IMR-90 (cell line): ENCODE measurements around the gene CLASP1. TPM values are rescaled to one million over a fixed set of nuclear protein-coding genes. Genes with fewer than 3 reads are reported as not detected.
A peak's percentile ranks its signal among the peaks of the same experiment; 100 is the strongest.

Experiments
- ATAC-seq: fragments of 200-7000 bp; cut with Tn5 transposase; 2 replicates; pipeline ENCODE4 v1.9.1; 2020; ENCODE audit warnings: low read depth, mild to moderate bottlenecking, moderate library complexity
- BruUV-seq: library from RNA; stranded (reverse); fragments of 400-500 nt; replicated peaks from 2 replicates; lab custom pipeline; 2021; lab: Mats Ljungman, UMichigan
- CTCF ChIA-PET: fragments of 300-600 bp; formaldehyde crosslinking; extraction: SDS; loops from one replicate; lab custom pipeline; 2021; ENCODE audit warnings: antibody characterized with exemption; lab: Yijun Ruan, JAX
- POLR2A ChIA-PET: fragments of 300-600 bp; sonication (Branson Sonifier 250); formaldehyde crosslinking; loops from one replicate; lab custom pipeline; 2022; ENCODE audit warnings: antibody characterized with exemption; ENCODE audit not compliant: unreplicated experiment; lab: Charles Lee
- DNase-seq: peaks from one replicate; pipeline ENCODE4 v3.0.0; 2013
- H2AFZ ChIP-seq: replicated peaks from 2 replicates; pipeline ENCODE3; 2013; ENCODE audit warnings: low read length, mild to moderate bottlenecking; ENCODE audit not compliant: poor library complexity
- H2AK5ac ChIP-seq: 2 replicates; pipeline ENCODE4 v1.6.1; 2013; ENCODE audit warnings: low read depth, low read length, inconsistent platforms
- H2AK9ac ChIP-seq: replicated peaks from 2 replicates; pipeline ENCODE3; 2013; ENCODE audit warnings: mild to moderate bottlenecking, low read depth, low read length, moderate library complexity; ENCODE audit not compliant: poor library complexity
- H2BK120ac ChIP-seq: 2 replicates; pipeline ENCODE4 v1.6.1; 2013; ENCODE audit warnings: low read depth, low read length, inconsistent platforms
- H2BK15ac ChIP-seq: 3 replicates; pipeline ENCODE4 v1.6.1; 2013; ENCODE audit warnings: low read depth, low read length, inconsistent platforms
- H2BK20ac ChIP-seq: 2 replicates; pipeline ENCODE4 v1.6.1; 2013; ENCODE audit warnings: low read depth, mild to moderate bottlenecking, inconsistent platforms, low read length, moderate library complexity
- H2BK5ac ChIP-seq: 2 replicates; pipeline ENCODE4 v1.6.1; 2013; ENCODE audit warnings: mild to moderate bottlenecking, low read depth, low read length, inconsistent platforms; ENCODE audit not compliant: poor library complexity, severe bottlenecking
- H3K14ac ChIP-seq: replicated peaks from 2 replicates; pipeline ENCODE4 v1.6.1; 2013; ENCODE audit warnings: low read depth, low read length, inconsistent platforms
- H3K18ac ChIP-seq: 2 replicates; pipeline ENCODE4 v1.6.1; 2013; ENCODE audit warnings: low read depth, low read length, control low read depth
- H3K23ac ChIP-seq: 2 replicates; pipeline ENCODE4 v1.6.1; 2013; ENCODE audit warnings: low read depth, low read length, inconsistent platforms
- H3K27ac ChIP-seq: 2 replicates; pipeline ENCODE4 v1.5.1; 2013; ENCODE audit warnings: mild to moderate bottlenecking, control low read depth, low read length; ENCODE audit not compliant: insufficient read depth
- H3K27me3 ChIP-seq: 2 replicates; pipeline ENCODE4 v1.6.1; 2013; ENCODE audit warnings: low read length; ENCODE audit not compliant: control insufficient read depth, insufficient read depth
- H3K36me3 ChIP-seq: 2 replicates; pipeline ENCODE4 v1.6.1; 2013; ENCODE audit warnings: low read length, mixed read lengths; ENCODE audit not compliant: control insufficient read depth, insufficient read depth
- H3K4ac ChIP-seq: 2 replicates; pipeline ENCODE4 v1.6.1; 2013; ENCODE audit warnings: low read depth, low read length, inconsistent platforms
- H3K4me1 ChIP-seq: 2 replicates; pipeline ENCODE4 v1.6.1; 2013; ENCODE audit warnings: low read length, mixed read lengths; ENCODE audit not compliant: control insufficient read depth, insufficient read depth
- H3K4me2 ChIP-seq: 2 replicates; pipeline ENCODE4 v1.6.1; 2013; ENCODE audit warnings: low read depth, mild to moderate bottlenecking, control low read depth, low read length, moderate library complexity
- H3K4me3 ChIP-seq: 2 replicates; pipeline ENCODE4 v1.5.1; 2013; ENCODE audit warnings: low read depth, mild to moderate bottlenecking, control low read depth, low read length, moderate library complexity; ENCODE audit not compliant: insufficient read depth
- H3K56ac ChIP-seq: 2 replicates; pipeline ENCODE4 v1.6.1; 2013; ENCODE audit warnings: low read length, inconsistent platforms; ENCODE audit not compliant: insufficient read depth; ENCODE audit errors: extremely low read depth
- H3K79me1 ChIP-seq, 2 experiments: 2 replicates each; pipeline ENCODE4 v1.6.1; 2013; ENCODE audit warnings: low read length in 2 of 2, inconsistent platforms in 1 of 2, low read depth in 1 of 2
- H3K9ac ChIP-seq: 2 replicates; pipeline ENCODE4 v1.6.1; 2013; ENCODE audit warnings: low read depth, low read length, control low read depth
- H3K9me1 ChIP-seq: 2 replicates; pipeline ENCODE4 v1.6.1; 2013; ENCODE audit warnings: low read length, inconsistent platforms; ENCODE audit not compliant: insufficient read depth
- H3K9me3 ChIP-seq: 2 replicates; pipeline ENCODE4 v1.6.1; 2013; ENCODE audit warnings: low read length; ENCODE audit not compliant: control insufficient read depth, insufficient read depth
- H4K20me1 ChIP-seq: 2 replicates; pipeline ENCODE4 v1.6.1; 2013; ENCODE audit warnings: low read length, inconsistent platforms; ENCODE audit not compliant: insufficient read depth
- H4K5ac ChIP-seq: 2 replicates; pipeline ENCODE4 v1.6.1; 2013; ENCODE audit warnings: mild to moderate bottlenecking, low read depth, low read length, control low read depth
- H4K8ac ChIP-seq, 2 experiments: 2 replicates each; pipeline ENCODE4 v1.6.1; 2013; ENCODE audit warnings: low read depth in 2 of 2, low read length in 2 of 2, control low read depth in 1 of 2, inconsistent platforms in 1 of 2
- H4K91ac ChIP-seq: 2 replicates; pipeline ENCODE4 v1.6.1; 2013; ENCODE audit warnings: low read depth, low read length, inconsistent platforms; ENCODE audit not compliant: insufficient read depth
- BHLHE40 ChIP-seq: fragments of 150-350 bp; IDR thresholded peaks from 2 replicates; pipeline ENCODE4 v1.6.1; 2016; ENCODE audit warnings: mild to moderate bottlenecking, low read depth, low read length
- CEBPB ChIP-seq: IDR thresholded peaks from 2 replicates; pipeline ENCODE4 v1.6.1; 2012; ENCODE audit warnings: low read depth, low read length, improper control_type of control experiment
- CHD1 ChIP-seq: IDR thresholded peaks from 2 replicates; pipeline ENCODE4 v1.6.1; 2012; ENCODE audit warnings: low read depth, low read length, improper control_type of control experiment
- CTCF ChIP-seq: conservative IDR thresholded peaks from 2 replicates; pipeline ENCODE4 v1.5.1; 2012; ENCODE audit warnings: mild to moderate bottlenecking, low read depth, low read length, improper control_type of control experiment
- FOS ChIP-seq: fragments of 150-350 bp; IDR thresholded peaks from 2 replicates; pipeline ENCODE4 v1.6.1; 2016; ENCODE audit warnings: low read depth, low read length
- MAFK ChIP-seq: IDR thresholded peaks from 2 replicates; pipeline ENCODE4 v1.6.1; 2012; ENCODE audit warnings: low read depth, low read length, improper control_type of control experiment
- MAZ ChIP-seq: IDR thresholded peaks from 2 replicates; pipeline ENCODE4 v1.6.1; 2012; ENCODE audit warnings: low read depth, mild to moderate bottlenecking, low read length, improper control_type of control experiment, moderate library complexity, borderline replicate concordance
- RAD21 ChIP-seq: IDR thresholded peaks from 2 replicates; pipeline ENCODE4 v1.6.1; 2012; ENCODE audit warnings: low read length, improper control_type of control experiment
- RCOR1 ChIP-seq: IDR thresholded peaks from 2 replicates; pipeline ENCODE4 v1.6.1; 2012; ENCODE audit warnings: mild to moderate bottlenecking, low read length, improper control_type of control experiment; ENCODE audit not compliant: insufficient replicate concordance
- RFX5 ChIP-seq: IDR thresholded peaks from 2 replicates; pipeline ENCODE4 v1.8.0; 2012; ENCODE audit warnings: low read depth, mild to moderate bottlenecking, low read length, moderate library complexity
- SMC3 ChIP-seq: fragments of 150-350 bp; IDR thresholded peaks from 2 replicates; pipeline ENCODE4 v1.6.1; 2016; ENCODE audit warnings: low read depth, mild to moderate bottlenecking, antibody characterized with exemption, low read length, moderate library complexity
- USF2 ChIP-seq: fragments of 150-350 bp; IDR thresholded peaks from 2 replicates; pipeline ENCODE4 v1.6.1; 2017; ENCODE audit warnings: mild to moderate bottlenecking, antibody characterized with exemption, low read length, low read depth
- WGBS, 2 experiments: methylation state at CpG; one replicate each; pipeline versions ENCODE4 v1.1.5 to v1.1.7; 2013; ENCODE audit warnings: missing lambda C conversion rate in 2 of 2; ENCODE audit not compliant: insufficient read length in 1 of 2; ENCODE audit errors: extremely low coverage in 2 of 2; 5-methylcytosine and 5-hydroxymethylcytosine counted together
- dilution Hi-C: fragments of 300-500 bp; cut with HindIII; formaldehyde crosslinking; loops from one replicate; pipeline ENCODE4 v1.14.3; 2018; ENCODE audit warnings: low sequenced_read_pairs; ENCODE audit not compliant: unreplicated experiment
- in situ Hi-C: fragments of 300-500 bp; cut with MboI; formaldehyde crosslinking; loops from 3 replicates; pipeline ENCODE4 v1.14.3; 2019; ENCODE audit warnings: low sequenced_read_pairs, inconsistent platforms, mixed read lengths
- intact Hi-C: fragments of 100-400 bp; cut with micrococcal nuclease; formaldehyde crosslinking; loops from 2 replicates; pipeline ENCODE4 v1.10.0; 2022
- polyA plus RNA-seq, 3 experiments: library from polyadenylated mRNA; depleted of rRNA; stranded (reverse); fragments of >200 nt; gene quantifications; 2 replicates each; pipeline ENCODE4 v1.2.3, GENCODE V29; 2012; ENCODE audit warnings: low replicate concordance in 1 of 3
- total RNA-seq: library from RNA; depleted of rRNA; stranded (reverse); fragments of >200 nt; gene quantifications from 2 replicates; pipeline ENCODE4 v1.2.3, GENCODE V29; 2012
- TF ChIP-seq, protein P1 (sequence below): fragments of 150-350 bp; IDR thresholded peaks from 2 replicates; pipeline ENCODE4 v1.6.1; 2016; ENCODE audit warnings: low read depth, mild to moderate bottlenecking, low read length, moderate library complexity, borderline replicate concordance

Gene CLASP1
- total and polyA plus RNA-seq, 2 of the 4 experiments (the other 2 are of a cell fraction) = 12.3 to 33.7 TPM

GRCh38 chr2:121388371-121388770 is 260.9 kb downstream of the CLASP1 start:
- no peak overlapping the region for H3K4ac ChIP-seq
- ChIA-PET POLR2A (no interaction called here), CTCF (interaction anchor here (1.2 kb wide), 1 partner anchor 14 kb away, joined by 3 read pairs; no protein-coding TSS in a partner anchor)
- ATAC-seq = no peak
- H2AK5ac ChIP-seq = no peak overlapping the region
- no peak overlapping the region for H3K56ac ChIP-seq
- no peak for TF ChIP-seq FOS
- TF ChIP-seq USF2 = no peak
- TF ChIP-seq SMC3 = no peak
- no peak for TF ChIP-seq CEBPB
- TF ChIP-seq MAZ = no peak
- TF ChIP-seq RCOR1 = no peak
- no peak for TF ChIP-seq RAD21
- no peak for TF ChIP-seq MAFK
- TF ChIP-seq BHLHE40 = no peak
- TF ChIP-seq RFX5 = no peak
- no peak for TF ChIP-seq CHD1
- no peak for TF ChIP-seq CTCF
- TF ChIP-seq, protein P1, sequence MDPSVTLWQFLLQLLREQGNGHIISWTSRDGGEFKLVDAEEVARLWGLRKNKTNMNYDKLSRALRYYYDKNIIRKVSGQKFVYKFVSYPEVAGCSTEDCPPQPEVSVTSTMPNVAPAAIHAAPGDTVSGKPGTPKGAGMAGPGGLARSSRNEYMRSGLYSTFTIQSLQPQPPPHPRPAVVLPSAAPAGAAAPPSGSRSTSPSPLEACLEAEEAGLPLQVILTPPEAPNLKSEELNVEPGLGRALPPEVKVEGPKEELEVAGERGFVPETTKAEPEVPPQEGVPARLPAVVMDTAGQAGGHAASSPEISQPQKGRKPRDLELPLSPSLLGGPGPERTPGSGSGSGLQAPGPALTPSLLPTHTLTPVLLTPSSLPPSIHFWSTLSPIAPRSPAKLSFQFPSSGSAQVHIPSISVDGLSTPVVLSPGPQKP = no peak
- no peak overlapping the region for H2AK9ac ChIP-seq
- H3K27me3 ChIP-seq = no peaks in the 10 kb centered on the region
- no peak overlapping the region; the same call in 1 of the 2 replicates for H3K27ac ChIP-seq
- peaks cover 10% of the 10 kb centered on the region for H3K36me3 ChIP-seq
- H3K9me1 ChIP-seq = peaks cover 9% of the 10 kb centered on the region; the same call in 1 of the 2 replicates
- dilution Hi-C loops = no loop called here
- no peak overlapping the region for H3K14ac ChIP-seq
- no peak overlapping the region for H3K9ac ChIP-seq
- no peak overlapping the region for H3K4me3 ChIP-seq
- no peak overlapping the region for H2AFZ ChIP-seq
- peak overlapping the region; percentile 82; the same call in 1 of the 2 replicates for H3K18ac ChIP-seq
- no peak overlapping the region for H2BK120ac ChIP-seq
- BruUV-seq = no TSS peak
- H4K91ac ChIP-seq = no peak overlapping the region
- in situ Hi-C loops = no loop called here
- H3K4me1 ChIP-seq = peaks cover 10% of the 10 kb centered on the region
- H3K79me1 ChIP-seq = peaks cover 6 to 9% of the 10 kb centered on the region in 2 experiments; a peak in 2 of 4 replicates
- H2BK5ac ChIP-seq = no peak overlapping the region
- H2BK20ac ChIP-seq = no peak overlapping the region
- DNase-seq = no peak
- H4K5ac ChIP-seq = peak overlapping the region; percentile 48; the same call in 1 of the 2 replicates
- intact Hi-C loops = no loop called here
- no peak overlapping the region for H2BK15ac ChIP-seq
- no peaks in the 10 kb centered on the region for H4K20me1 ChIP-seq
- H3K23ac ChIP-seq = no peak overlapping the region
- H4K8ac ChIP-seq = no peak overlapping the region
- no peaks in the 10 kb centered on the region for H3K9me3 ChIP-seq
- no CpG with 5 or more reads among the region's 5 CpGs for WGBS, 2 experiments
- H3K4me2 ChIP-seq = no peak overlapping the region; the same call in 1 of the 2 replicates
